GM23338 (cell line): ENCODE results near the gene ZXDC. TPM values are rescaled to one million over a fixed set of nuclear protein-coding genes. Genes with fewer than 3 reads are reported as not detected.

ENCODE experiments used
- ATAC-seq: fragments of 200-7000 bp; cut with Tn5 transposase; 3 replicates; pipeline ENCODE4 v1.9.1; 2020
- DNase-seq: peaks from one replicate; pipeline ENCODE4 v3.0.0-alpha.2; 2015; ENCODE audit warnings: low spot score
- H2AFZ ChIP-seq: fragments of 200-600 bp; sonication (generic); 2 replicates; pipeline ENCODE4 v1.8.0; 2016; ENCODE audit warnings: antibody characterized with exemption, mild to moderate bottlenecking, moderate library complexity
- H3F3A ChIP-seq: fragments of 200-600 bp; sonication (generic); replicated peaks from 2 replicates; pipeline ENCODE4 v1.8.0; 2017; ENCODE audit warnings: antibody characterized with exemption, mixed run types, low read depth
- H3K27ac ChIP-seq: fragments of 200-600 bp; sonication (generic); 2 replicates; pipeline ENCODE4 v1.6.1; 2016; ENCODE audit warnings: low read depth
- H3K27me3 ChIP-seq: fragments of 200-600 bp; sonication (generic); 2 replicates; pipeline ENCODE4 v1.8.0; 2016; ENCODE audit warnings: mild to moderate bottlenecking, mixed run types, moderate library complexity; ENCODE audit not compliant: insufficient read depth
- H3K36me3 ChIP-seq: fragments of 200-600 bp; sonication (generic); 2 replicates; pipeline ENCODE4 v1.8.0; 2016; ENCODE audit warnings: mild to moderate bottlenecking; ENCODE audit not compliant: insufficient read depth
- H3K4me1 ChIP-seq: fragments of 200-600 bp; sonication (generic); 2 replicates; pipeline ENCODE4 v1.8.0; 2016; ENCODE audit warnings: mild to moderate bottlenecking, moderate library complexity; ENCODE audit not compliant: insufficient read depth
- H3K4me2 ChIP-seq: fragments of 200-600 bp; sonication (generic); 2 replicates; pipeline ENCODE4 v1.7.1; 2017; ENCODE audit warnings: mixed run types
- H3K4me3 ChIP-seq: fragments of 200-600 bp; sonication (generic); 2 replicates; pipeline ENCODE4 v1.6.1; 2016; ENCODE audit warnings: mixed run types
- H3K79me2 ChIP-seq: fragments of 200-600 bp; sonication (generic); replicated peaks from 2 replicates; pipeline ENCODE4 v1.8.0; 2017; ENCODE audit warnings: mild to moderate bottlenecking; ENCODE audit not compliant: insufficient read depth
- H3K9me2 ChIP-seq: fragments of 200-600 bp; sonication (generic); 2 replicates; pipeline ENCODE4 v1.8.0; 2017; ENCODE audit not compliant: insufficient read depth
- H4K20me1 ChIP-seq: fragments of 200-600 bp; sonication (generic); replicated peaks from 2 replicates; pipeline ENCODE4 v1.8.0; 2017; ENCODE audit warnings: mild to moderate bottlenecking; ENCODE audit not compliant: insufficient read depth
- H3K27ac Mint-ChIP-seq: 2 replicates; pipeline ENCODE4 v1.8.0; 2020; ENCODE audit warnings: inconsistent platforms, mild to moderate bottlenecking, moderate library complexity, mixed read lengths
- H3K27me3 Mint-ChIP-seq: 3 replicates; pipeline ENCODE4 v1.8.0; 2022; ENCODE audit warnings: low read depth, mild to moderate bottlenecking, moderate library complexity, mixed read lengths, inconsistent platforms; ENCODE audit not compliant: insufficient read depth, poor library complexity
- H3K36me3 Mint-ChIP-seq: 3 replicates; pipeline ENCODE4 v1.8.0; 2021; ENCODE audit warnings: low read depth, mild to moderate bottlenecking, inconsistent platforms, moderate library complexity, mixed read lengths
- H3K4me1 Mint-ChIP-seq: 3 replicates; pipeline ENCODE4 v1.8.0; 2020; ENCODE audit warnings: mild to moderate bottlenecking, inconsistent platforms, mixed read lengths
- H3K4me3 Mint-ChIP-seq: 3 replicates; pipeline ENCODE4 v1.8.0; 2021; ENCODE audit warnings: moderate library complexity, mild to moderate bottlenecking, inconsistent platforms, mixed read lengths
- H3K9me3 Mint-ChIP-seq: 3 replicates; pipeline ENCODE4 v1.8.0; 2020; ENCODE audit warnings: moderate library complexity, mild to moderate bottlenecking, inconsistent platforms, mixed read lengths
- CREB1 ChIP-seq: fragments of 250-450 bp; sonication (Bioruptor Pico); IDR thresholded peaks from 2 replicates; pipeline ENCODE4 v1.5.0; 2020; ENCODE audit warnings: low read depth, mild to moderate bottlenecking, moderate library complexity
- CTCF ChIP-seq, 2 experiments: fragments of 200-600 bp in 1 of 2; sonication (generic) in 1 of 2; conservative IDR thresholded peaks; 2 replicates each; pipeline versions ENCODE4 v1.5.1 to v1.6.1; 2016 to 2017; ENCODE audit warnings: antibody characterized with exemption in 2 of 2, low read depth in 2 of 2, mild to moderate bottlenecking in 2 of 2, moderate library complexity in 1 of 2
- ETS1 ChIP-seq: IDR thresholded peaks from 2 replicates; pipeline ENCODE4 v1.6.1; 2016; ENCODE audit warnings: antibody characterized with exemption
- EZH2 ChIP-seq: fragments of 200-600 bp; sonication (generic); IDR thresholded peaks from one replicate; pipeline ENCODE4 v1.8.0; 2017; ENCODE audit warnings: antibody characterized with exemption, mild to moderate bottlenecking, low read depth; ENCODE audit not compliant: unreplicated experiment
- EZH2phosphoT487 ChIP-seq: fragments of 200-600 bp; sonication (generic); IDR thresholded peaks from one replicate; pipeline ENCODE4 v1.8.1; 2018; ENCODE audit warnings: antibody characterized with exemption; ENCODE audit not compliant: unreplicated experiment
- JUNB ChIP-seq: IDR thresholded peaks from one replicate; pipeline ENCODE4 v1.6.1; 2016; ENCODE audit warnings: antibody characterized with exemption; ENCODE audit not compliant: unreplicated experiment
- NANOG ChIP-seq: IDR thresholded peaks from 2 replicates; pipeline ENCODE4 v1.6.1; 2016; ENCODE audit warnings: antibody characterized with exemption, borderline replicate concordance
- POLR2AphosphoS5 ChIP-seq: IDR thresholded peaks from 2 replicates; pipeline ENCODE4 v1.6.1; 2016; ENCODE audit warnings: antibody characterized with exemption, low read depth
- REST ChIP-seq: IDR thresholded peaks from one replicate; pipeline ENCODE4 v1.6.1; 2018; ENCODE audit warnings: antibody characterized with exemption; ENCODE audit not compliant: unreplicated experiment
- STAT1 ChIP-seq: IDR thresholded peaks from one replicate; pipeline ENCODE4 v1.6.1; 2016; ENCODE audit warnings: antibody characterized with exemption; ENCODE audit not compliant: unreplicated experiment
- ZNF114 ChIP-seq: fragments of 250-450 bp; sonication (Bioruptor Pico); IDR thresholded peaks from 2 replicates; pipeline ENCODE4 v1.5.0; 2020; ENCODE audit warnings: mild to moderate bottlenecking, moderate library complexity
- ZNF331 ChIP-seq: fragments of 250-450 bp; sonication (Bioruptor Pico); IDR thresholded peaks from 2 replicates; pipeline ENCODE4 v1.5.0; 2020; ENCODE audit warnings: low read depth, mild to moderate bottlenecking, moderate library complexity
- ZNF462 ChIP-seq: fragments of 250-450 bp; sonication (Bioruptor Pico); IDR thresholded peaks from 2 replicates; pipeline ENCODE4 v1.5.0; 2020; ENCODE audit warnings: mild to moderate bottlenecking, moderate library complexity
- polyA plus RNA-seq: library from polyadenylated mRNA; unstranded; fragments of >200 nt; fragmentation: Nextera tagmentation; extraction: Ambion mirVana; gene quantifications from 2 replicates; pipeline ENCODE4 v1.2.1, GENCODE V29; 2016
- total RNA-seq: library from RNA; depleted of rRNA; stranded (reverse); fragments of >200 nt; shearing (Covaris generic); gene quantifications from 2 replicates; pipeline ENCODE4 v1.2.3, GENCODE V29; 2014

The ZXDC gene
- total and polyA plus RNA-seq, 2 experiments from 2014 or later = 5.7 to 45.1 TPM

- Histone ChIP-seq H3K36me3 (no peaks in the 10 kb centered on the region), H3K27me3 (no peaks in the 10 kb centered on the region), H3K79me2 (no peaks in the 10 kb centered on the region), H3K4me3 (no peak overlapping the region), H4K20me1 (no peaks in the 10 kb centered on the region; the same call in 1 of the 2 replicates), H3K4me1 (no peaks in the 10 kb centered on the region), H3K4me2 (no peak overlapping the region), H2AFZ (no peak overlapping the region), H3K27ac (no peak overlapping the region), H3F3A (no peaks in the 10 kb centered on the region), H3K9me2 (no peaks in the 10 kb centered on the region)
- H3K27me3 Mint-ChIP-seq = peaks cover under 1% of the 10 kb centered on the region
- ATAC-seq (no peak; the same call in 2 of the 3 replicates), DNase-seq (no peak)
- peak overlapping the region; percentile 59; the same call in 1 of the 2 replicates for H3K27ac Mint-ChIP-seq
- H3K9me3 Mint-ChIP-seq = no peaks in the 10 kb centered on the region
- no peak for TF ChIP-seq JUNB
- TF ChIP-seq STAT1 = no peak
- no peak for TF ChIP-seq ZNF114 (CRISPR knock-in tag)
- no peak for TF ChIP-seq EZH2
- TF ChIP-seq REST = no peak
- no peak for TF ChIP-seq NANOG
- TF ChIP-seq ETS1 = no peak
- no peak for TF ChIP-seq EZH2phosphoT487
- TF ChIP-seq CTCF (conservative IDR thresholded peaks at IDR 0.05; ENCODE audit: low read depth in 2 of 2) = no peak
- no peak for TF ChIP-seq ZNF331 (CRISPR knock-in tag)
- no peak for TF ChIP-seq CREB1
- TF ChIP-seq POLR2AphosphoS5 = no peak
- TF ChIP-seq ZNF462 (CRISPR knock-in tag) = no peak
- no peak overlapping the region for H3K4me3 Mint-ChIP-seq
- peaks cover 19% of the 10 kb centered on the region for H3K36me3 Mint-ChIP-seq
- H3K4me1 Mint-ChIP-seq = peaks cover 35% of the 10 kb centered on the region
Measured at GRCh38 chr3:126440709-126440995, 35.0 kb downstream of the ZXDC start.
